Neural progenitor cell (in vitro differentiated cells): ENCODE data around the gene PRDM5.

Experiments used
- EZH2 ChIP-seq: fragments of 200-600 bp; sonication (generic); IDR thresholded peaks from 2 replicates; pipeline ENCODE4 v1.6.1; 2017; ENCODE audit warnings: antibody characterized with exemption, mild to moderate bottlenecking, moderate library complexity
- EZH2phosphoT487 ChIP-seq: fragments of 200-600 bp; sonication (generic); IDR thresholded peaks from 2 replicates; pipeline ENCODE4 v1.6.1; 2017; ENCODE audit warnings: antibody characterized with exemption
- TF ChIP-seq, protein P1 (sequence below): fragments of 200-600 bp; sonication (generic); IDR thresholded peaks from 2 replicates; pipeline ENCODE4 v1.5.1; 2017; ENCODE audit warnings: antibody characterized with exemption, mild to moderate bottlenecking

GRCh38 chr4:120720354-120720934 lies 202.1 kb downstream of the PRDM5 start:
- TF ChIP-seq, protein P1, sequence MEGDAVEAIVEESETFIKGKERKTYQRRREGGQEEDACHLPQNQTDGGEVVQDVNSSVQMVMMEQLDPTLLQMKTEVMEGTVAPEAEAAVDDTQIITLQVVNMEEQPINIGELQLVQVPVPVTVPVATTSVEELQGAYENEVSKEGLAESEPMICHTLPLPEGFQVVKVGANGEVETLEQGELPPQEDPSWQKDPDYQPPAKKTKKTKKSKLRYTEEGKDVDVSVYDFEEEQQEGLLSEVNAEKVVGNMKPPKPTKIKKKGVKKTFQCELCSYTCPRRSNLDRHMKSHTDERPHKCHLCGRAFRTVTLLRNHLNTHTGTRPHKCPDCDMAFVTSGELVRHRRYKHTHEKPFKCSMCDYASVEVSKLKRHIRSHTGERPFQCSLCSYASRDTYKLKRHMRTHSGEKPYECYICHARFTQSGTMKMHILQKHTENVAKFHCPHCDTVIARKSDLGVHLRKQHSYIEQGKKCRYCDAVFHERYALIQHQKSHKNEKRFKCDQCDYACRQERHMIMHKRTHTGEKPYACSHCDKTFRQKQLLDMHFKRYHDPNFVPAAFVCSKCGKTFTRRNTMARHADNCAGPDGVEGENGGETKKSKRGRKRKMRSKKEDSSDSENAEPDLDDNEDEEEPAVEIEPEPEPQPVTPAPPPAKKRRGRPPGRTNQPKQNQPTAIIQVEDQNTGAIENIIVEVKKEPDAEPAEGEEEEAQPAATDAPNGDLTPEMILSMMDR, result no peak
- TF ChIP-seq EZH2 (no peak), EZH2phosphoT487 (no peak)
